Osteoblast (primary cell): ENCODE measurements around the gene GPBP1L1. TPM values are rescaled to one million over a fixed set of nuclear protein-coding genes. Genes with fewer than 3 reads are reported as not detected.

ENCODE experiments used
- DNase-seq: peaks from one replicate; pipeline ENCODE4 v3.0.0; 2011; ENCODE audit warnings: low spot score, mixed read lengths; ENCODE audit not compliant: insufficient read length; ENCODE audit errors: missing footprints
- H2AFZ ChIP-seq: 2 replicates; pipeline ENCODE4 v1.6.0; 2011; ENCODE audit warnings: mild to moderate bottlenecking, low read length
- H3K27ac ChIP-seq: 2 replicates; pipeline ENCODE4 v1.5.1; 2011; ENCODE audit warnings: mild to moderate bottlenecking, low read depth, low read length, moderate library complexity
- H3K27me3 ChIP-seq: 2 replicates; pipeline ENCODE4 v1.6.0; 2012; ENCODE audit warnings: mild to moderate bottlenecking, control low read depth, inconsistent platforms, low read length, moderate library complexity; ENCODE audit not compliant: insufficient read depth
- H3K36me3 ChIP-seq: 2 replicates; pipeline ENCODE4 v1.5.1; 2011; ENCODE audit warnings: mild to moderate bottlenecking, low read length, control low read depth, moderate library complexity; ENCODE audit not compliant: insufficient read depth
- H3K4me1 ChIP-seq: 2 replicates; pipeline ENCODE4 v1.5.1; 2011; ENCODE audit warnings: mild to moderate bottlenecking, low read length, control low read depth, moderate library complexity; ENCODE audit not compliant: insufficient read depth
- H3K4me2 ChIP-seq: 2 replicates; pipeline ENCODE4 v1.6.0; 2011; ENCODE audit warnings: mild to moderate bottlenecking, low read length; ENCODE audit not compliant: insufficient read depth
- H3K4me3 ChIP-seq: fragments of 200-600 bp; sonication (generic); 3 replicates; pipeline ENCODE4 v1.5.1; 2012; ENCODE audit warnings: mild to moderate bottlenecking, low read length, inconsistent platforms; ENCODE audit not compliant: insufficient read depth
- H3K79me2 ChIP-seq: 2 replicates; pipeline ENCODE4 v1.6.0; 2012; ENCODE audit warnings: mild to moderate bottlenecking, low read length, control low read depth, inconsistent platforms; ENCODE audit not compliant: insufficient read depth
- H3K9me3 ChIP-seq: 2 replicates; pipeline ENCODE4 v1.5.1; 2011; ENCODE audit warnings: low read depth, low read length, control low read depth
- H4K20me1 ChIP-seq: 2 replicates; pipeline ENCODE4 v1.6.0; 2012; ENCODE audit warnings: mild to moderate bottlenecking, low read length, control low read depth; ENCODE audit not compliant: insufficient read depth
- total RNA-seq: library from RNA; depleted of rRNA; stranded (reverse); fragments of >200 nt; gene quantifications from 2 replicates; pipeline ENCODE4 v1.2.3, GENCODE V29; 2012
- TF ChIP-seq, protein P1 (sequence below): IDR thresholded peaks from 2 replicates; pipeline ENCODE4 v1.5.1; 2011; ENCODE audit warnings: mild to moderate bottlenecking, low read depth, low read length, moderate library complexity; ENCODE audit errors: extremely low read depth

GPBP1L1 gene
- total RNA-seq, 1 donor: 97.4 TPM

DNA sequence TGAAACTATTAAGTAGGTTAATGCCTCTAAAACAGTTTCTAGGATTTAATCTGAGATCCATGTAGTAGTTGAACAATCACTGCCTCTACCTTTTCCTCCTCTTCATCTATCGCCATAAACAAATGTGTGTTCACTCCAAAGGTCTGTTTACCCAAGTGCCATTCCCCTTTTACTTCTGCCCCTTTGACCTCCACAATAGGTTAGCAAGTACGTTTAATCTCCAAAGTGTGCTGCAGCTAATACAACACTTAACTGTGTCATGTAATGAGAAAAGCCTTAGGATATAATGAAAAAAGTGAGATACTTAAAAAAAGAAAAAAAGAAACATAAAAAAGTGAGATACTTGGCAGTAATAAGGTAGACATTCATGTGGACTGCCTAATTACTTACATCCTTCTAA, 28.2 kb downstream of the GPBP1L1 start:
- H3K4me3 ChIP-seq: no peak overlapping the region
- H3K4me2 ChIP-seq: no peak overlapping the region
- H2AFZ ChIP-seq: no peak overlapping the region
- H3K9me3 ChIP-seq: no peaks in the 10 kb centered on the region
- DNase-seq: no peak
- peaks cover 20% of the 10 kb centered on the region for H4K20me1 ChIP-seq
- H3K27me3 ChIP-seq: no peaks in the 10 kb centered on the region
- no peak overlapping the region for H3K27ac ChIP-seq
- peaks cover 65% of the 10 kb centered on the region for H3K36me3 ChIP-seq
- TF ChIP-seq, protein P1, sequence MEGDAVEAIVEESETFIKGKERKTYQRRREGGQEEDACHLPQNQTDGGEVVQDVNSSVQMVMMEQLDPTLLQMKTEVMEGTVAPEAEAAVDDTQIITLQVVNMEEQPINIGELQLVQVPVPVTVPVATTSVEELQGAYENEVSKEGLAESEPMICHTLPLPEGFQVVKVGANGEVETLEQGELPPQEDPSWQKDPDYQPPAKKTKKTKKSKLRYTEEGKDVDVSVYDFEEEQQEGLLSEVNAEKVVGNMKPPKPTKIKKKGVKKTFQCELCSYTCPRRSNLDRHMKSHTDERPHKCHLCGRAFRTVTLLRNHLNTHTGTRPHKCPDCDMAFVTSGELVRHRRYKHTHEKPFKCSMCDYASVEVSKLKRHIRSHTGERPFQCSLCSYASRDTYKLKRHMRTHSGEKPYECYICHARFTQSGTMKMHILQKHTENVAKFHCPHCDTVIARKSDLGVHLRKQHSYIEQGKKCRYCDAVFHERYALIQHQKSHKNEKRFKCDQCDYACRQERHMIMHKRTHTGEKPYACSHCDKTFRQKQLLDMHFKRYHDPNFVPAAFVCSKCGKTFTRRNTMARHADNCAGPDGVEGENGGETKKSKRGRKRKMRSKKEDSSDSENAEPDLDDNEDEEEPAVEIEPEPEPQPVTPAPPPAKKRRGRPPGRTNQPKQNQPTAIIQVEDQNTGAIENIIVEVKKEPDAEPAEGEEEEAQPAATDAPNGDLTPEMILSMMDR: no peak
- H3K79me2 ChIP-seq: peaks cover 67% of the 10 kb centered on the region
- H3K4me1 ChIP-seq: peaks cover 4% of the 10 kb centered on the region

DNA sequence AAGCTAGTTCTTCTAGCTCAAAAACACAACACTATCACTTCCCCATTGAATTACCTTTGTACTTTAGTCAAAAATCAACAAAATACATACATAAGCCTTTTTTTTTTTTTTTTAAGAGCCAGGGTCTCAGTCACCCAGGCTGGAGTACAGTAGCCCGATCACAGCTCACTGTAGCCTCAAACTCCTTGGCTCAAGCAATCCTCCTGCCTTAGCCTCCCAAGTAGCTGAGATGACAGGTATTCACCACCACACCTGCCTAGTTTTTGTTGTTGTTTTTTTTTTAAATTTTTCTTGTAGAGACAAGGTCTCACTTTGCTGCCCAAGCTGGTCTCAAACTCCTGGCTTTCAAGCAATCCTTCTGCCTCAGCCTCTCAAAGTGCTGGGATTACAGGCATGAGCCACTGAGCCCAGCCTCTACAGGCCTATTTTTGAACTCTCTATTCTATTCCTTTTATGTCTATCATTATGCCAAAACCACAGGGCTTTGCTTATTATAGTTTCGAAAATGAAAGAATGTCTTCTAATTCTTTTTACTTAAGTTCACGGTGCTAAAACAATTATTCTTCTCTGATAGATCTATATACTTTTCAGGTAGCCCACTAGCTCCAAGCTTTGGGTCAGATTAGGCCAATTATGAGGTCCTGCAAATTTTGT, 29.6 kb downstream of the GPBP1L1 start:
- Histone ChIP-seq H4K20me1 (peaks cover 12% of the 10 kb centered on the region), H3K4me2 (no peak overlapping the region), H3K79me2 (peaks cover 58% of the 10 kb centered on the region), H3K27me3 (no peaks in the 10 kb centered on the region), H2AFZ (no peak overlapping the region), H3K4me3 (no peak overlapping the region), H3K4me1 (peaks cover 4% of the 10 kb centered on the region), H3K27ac (no peak overlapping the region), H3K36me3 (peaks cover 80% of the 10 kb centered on the region), H3K9me3 (no peaks in the 10 kb centered on the region)
- DNase-seq: peak; percentile 3
- TF ChIP-seq, protein P1: no peak

DNA sequence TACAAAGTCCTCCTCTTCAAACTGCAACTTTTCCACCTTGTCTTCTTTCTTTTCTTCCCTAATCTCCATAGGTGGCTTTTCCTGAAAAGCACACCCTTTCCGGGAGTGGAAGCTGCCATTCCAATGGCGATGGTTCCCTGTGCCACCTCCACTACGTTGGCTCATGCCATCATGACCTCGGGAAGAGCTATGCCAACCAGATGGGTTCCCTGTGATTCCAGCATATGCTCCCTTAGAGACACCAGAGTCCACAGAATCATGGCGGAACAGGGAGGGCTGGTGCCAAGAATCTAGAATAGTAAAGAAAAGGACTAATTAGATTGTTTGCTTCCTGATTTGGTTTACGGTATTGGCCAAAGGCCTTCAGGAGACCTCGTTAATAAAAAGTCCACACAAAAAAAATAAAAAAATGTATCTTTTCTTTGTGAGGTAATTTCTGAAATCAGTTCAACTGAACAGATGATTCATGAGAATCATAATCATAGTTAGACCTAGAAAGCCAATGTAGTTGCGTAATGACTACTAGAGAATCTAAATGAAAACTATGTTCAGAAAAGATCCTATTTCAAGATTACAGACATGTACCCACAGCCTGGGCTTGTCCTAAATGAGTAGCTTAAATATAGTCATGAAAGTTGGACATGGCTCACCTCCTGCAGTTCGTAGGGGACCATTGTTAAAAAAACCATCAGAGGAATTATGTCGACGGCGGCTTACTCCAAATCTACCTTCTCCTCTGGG, 31.6 kb downstream of the GPBP1L1 start:
- Histone ChIP-seq H3K4me1 (peaks cover 4% of the 10 kb centered on the region), H3K9me3 (no peaks in the 10 kb centered on the region), H3K27ac (peak overlapping the region; percentile 58), H4K20me1 (peaks cover 26% of the 10 kb centered on the region), H2AFZ (no peak overlapping the region), H3K36me3 (peaks cover 95% of the 10 kb centered on the region), H3K4me3 (no peak overlapping the region), H3K4me2 (no peak overlapping the region), H3K27me3 (no peaks in the 10 kb centered on the region), H3K79me2 (peaks cover 56% of the 10 kb centered on the region)
- no peak for DNase-seq
- TF ChIP-seq, protein P1: no peak

DNA sequence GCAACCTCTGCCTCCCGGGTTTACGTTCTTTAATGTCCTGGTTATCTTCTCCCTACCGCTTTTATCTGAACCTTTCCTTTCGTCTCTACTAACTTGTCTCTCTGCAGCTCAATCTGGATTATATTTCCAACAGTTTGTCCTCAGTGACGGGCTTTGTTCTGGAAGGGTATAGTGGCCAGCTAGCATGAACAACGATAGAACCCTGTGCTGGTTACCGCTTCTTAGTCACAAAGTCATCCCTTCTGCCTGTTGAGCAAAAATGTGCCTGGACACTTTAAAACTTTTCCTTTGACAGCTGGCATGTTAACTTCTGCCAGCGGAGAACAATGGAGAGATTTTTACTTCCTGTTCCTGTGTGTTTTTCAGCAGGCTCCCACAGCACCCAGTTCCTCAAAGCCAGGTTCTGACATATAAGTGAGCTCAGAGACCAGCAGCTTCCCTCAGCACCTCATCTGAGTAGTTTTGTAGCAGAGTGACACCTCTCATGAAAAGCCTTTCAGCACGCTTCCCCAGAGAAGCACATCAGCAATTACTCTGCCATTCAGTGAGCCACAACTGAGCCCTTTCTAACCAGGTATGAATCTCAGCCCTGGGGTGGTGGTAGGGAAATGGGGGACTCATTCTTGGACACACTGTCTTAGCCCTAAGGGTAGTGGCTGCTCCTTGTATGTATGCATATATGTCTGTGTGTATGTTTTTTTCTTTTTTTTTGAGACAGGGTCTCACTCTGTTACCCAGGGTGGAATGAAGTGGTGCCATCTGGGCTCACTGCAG, 38.9 kb downstream of the GPBP1L1 start:
- no peak overlapping the region for H2AFZ ChIP-seq
- no peak for DNase-seq
- H3K4me1 ChIP-seq: no peaks in the 10 kb centered on the region
- TF ChIP-seq, protein P1: no peak
- H4K20me1 ChIP-seq: peaks cover 25% of the 10 kb centered on the region
- H3K9me3 ChIP-seq: no peaks in the 10 kb centered on the region
- peaks cover 48% of the 10 kb centered on the region for H3K79me2 ChIP-seq
- H3K27me3 ChIP-seq: no peaks in the 10 kb centered on the region
- no peak overlapping the region for H3K27ac ChIP-seq
- no peak overlapping the region for H3K4me2 ChIP-seq
- peaks cover 49% of the 10 kb centered on the region for H3K36me3 ChIP-seq
- H3K4me3 ChIP-seq: no peak overlapping the region
